ENCODE measurements around the gene C12orf57.

DNA sequence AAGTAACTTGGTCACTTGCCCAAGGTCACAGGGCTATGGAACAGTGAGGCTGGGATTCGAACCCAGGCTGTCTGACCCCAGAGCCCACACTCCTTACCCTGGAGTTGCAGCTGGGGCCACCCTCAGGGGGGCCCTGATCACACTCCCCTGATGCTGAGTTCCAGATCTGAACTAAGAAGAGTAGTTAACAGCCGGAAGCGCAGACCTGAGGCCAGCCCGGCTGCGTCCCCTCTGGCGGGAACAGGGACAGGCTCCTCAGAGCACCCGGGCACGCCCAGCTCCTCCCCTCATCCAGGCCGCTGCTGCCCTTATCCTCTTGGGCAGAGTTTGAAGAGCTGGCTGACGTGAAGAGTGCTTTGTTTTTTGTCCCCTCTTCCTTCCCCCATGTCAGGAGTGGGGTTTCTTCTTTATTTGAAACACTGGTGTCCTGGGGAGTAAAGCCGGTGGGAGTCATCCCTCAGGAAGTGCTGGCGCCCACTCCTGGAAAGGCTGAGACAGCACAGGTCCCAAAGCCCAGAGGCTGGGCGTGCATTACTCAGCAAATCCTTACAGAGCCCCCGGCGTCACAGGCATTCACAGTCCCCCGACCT is 18.0 kb downstream of the C12orf57 start:
- no peak for TF ChIP-seq SP1 (IDR thresholded peaks at IDR 0.05; ENCODE audit: low read depth, low read length)
- no peak for TF ChIP-seq CBX5 (IDR thresholded peaks at IDR 0.05; ENCODE audit: low read depth, low read length)
- TF ChIP-seq POLR2A (IDR thresholded peaks at IDR 0.05; ENCODE audit: control extremely low read depth in 1 of 2, low read depth in 2 of 2, low read length in 2 of 2), result 0 out of 3 replicates have a peak, but pooled peaks of 1 of the 2 experiments have one; percentile 23
- TF ChIP-seq HDAC6 (IDR thresholded peaks at IDR 0.05; ENCODE audit: low read depth, low read length), result no peak
- peak in 1 of 2 experiments; percentile 13; a peak in 1 of 4 replicates for TF ChIP-seq HDAC2 (IDR thresholded peaks at IDR 0.05; ENCODE audit: borderline replicate concordance in 1 of 2, low read depth in 2 of 2, low read length in 2 of 2)
- TF ChIP-seq, protein P1, sequence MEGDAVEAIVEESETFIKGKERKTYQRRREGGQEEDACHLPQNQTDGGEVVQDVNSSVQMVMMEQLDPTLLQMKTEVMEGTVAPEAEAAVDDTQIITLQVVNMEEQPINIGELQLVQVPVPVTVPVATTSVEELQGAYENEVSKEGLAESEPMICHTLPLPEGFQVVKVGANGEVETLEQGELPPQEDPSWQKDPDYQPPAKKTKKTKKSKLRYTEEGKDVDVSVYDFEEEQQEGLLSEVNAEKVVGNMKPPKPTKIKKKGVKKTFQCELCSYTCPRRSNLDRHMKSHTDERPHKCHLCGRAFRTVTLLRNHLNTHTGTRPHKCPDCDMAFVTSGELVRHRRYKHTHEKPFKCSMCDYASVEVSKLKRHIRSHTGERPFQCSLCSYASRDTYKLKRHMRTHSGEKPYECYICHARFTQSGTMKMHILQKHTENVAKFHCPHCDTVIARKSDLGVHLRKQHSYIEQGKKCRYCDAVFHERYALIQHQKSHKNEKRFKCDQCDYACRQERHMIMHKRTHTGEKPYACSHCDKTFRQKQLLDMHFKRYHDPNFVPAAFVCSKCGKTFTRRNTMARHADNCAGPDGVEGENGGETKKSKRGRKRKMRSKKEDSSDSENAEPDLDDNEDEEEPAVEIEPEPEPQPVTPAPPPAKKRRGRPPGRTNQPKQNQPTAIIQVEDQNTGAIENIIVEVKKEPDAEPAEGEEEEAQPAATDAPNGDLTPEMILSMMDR (IDR thresholded peaks at IDR 0.05; ENCODE audit: control extremely low read depth in 1 of 3, insufficient read depth in 1 of 3, low read depth in 1 of 3, low read length in 3 of 3), result peak in 2 of 3 experiments; percentile 43 to 47; a peak in 3 of 4 replicates
- no peak for TF ChIP-seq SUZ12 (IDR thresholded peaks at IDR 0.05; ENCODE audit: low read length)
- no peak for TF ChIP-seq CHD2 (IDR thresholded peaks at IDR 0.05; ENCODE audit: low read length)

Measured in H1 (cell line).